B cell (primary cell): ENCODE measurements around the gene CCDC102A. TPM values are rescaled to one million over a fixed set of nuclear protein-coding genes. Genes with fewer than 3 reads are reported as not detected.

Experiments
- ATAC-seq: fragments of 200-7000 bp; cut with Tn5 transposase; one replicate; pipeline ENCODE4 v1.10.0; 2021; ENCODE audit warnings: low read depth, mild to moderate bottlenecking, moderate number of reproducible peaks, moderate library complexity
- CTCF ChIA-PET: fragments of 350-600 bp; sonication (Branson Sonifier 250); formaldehyde crosslinking; loops from one replicate; lab custom pipeline; 2021; ENCODE audit warnings: antibody characterized with exemption, inconsistent platforms; lab: Charles Lee
- POLR2A ChIA-PET: fragments of 350-600 bp; sonication (Branson Sonifier 250); formaldehyde crosslinking; loops from one replicate; lab custom pipeline; 2021; ENCODE audit warnings: antibody characterized with exemption; lab: Charles Lee
- DNase-seq: peaks from one replicate; pipeline ENCODE4 v3.0.0; 2013
- H2AFZ ChIP-seq: 2 replicates; pipeline ENCODE4 v1.6.1; 2012; ENCODE audit warnings: mild to moderate bottlenecking, low read depth, low read length; ENCODE audit not compliant: insufficient read depth, poor library complexity, severe bottlenecking
- H3K27ac ChIP-seq, 2 donors: 1 replicate in 1 of 2; 2 replicates in 1 of 2; pipeline ENCODE4 v1.5.1; 2012 to 2013; ENCODE audit warnings: low read length in 2 of 2, mild to moderate bottlenecking in 2 of 2, moderate library complexity in 1 of 2
- H3K27me3 ChIP-seq, 4 experiments: fragments of 200-600 bp in 1 of 4; sonication (generic) in 1 of 4; replicated peaks in 1 of 4; 1 replicate in 2 of 4; 2 replicates in 2 of 4; pipeline versions ENCODE4 v1.6.1 to v1.7.0; 2013 to 2016; ENCODE audit warnings: low read length in 3 of 4, mild to moderate bottlenecking in 2 of 4, mixed read lengths in 1 of 4, moderate library complexity in 1 of 4; ENCODE audit not compliant: insufficient read depth in 4 of 4, control insufficient read depth in 3 of 4; ENCODE audit errors: control extremely low read depth in 1 of 4
- H3K36me3 ChIP-seq, 2 experiments: replicated peaks in 1 of 2; 1 replicate in 1 of 2; 2 replicates in 1 of 2; pipeline versions ENCODE4 v1.6.1 to v1.7.1; 2013; ENCODE audit warnings: low read length in 1 of 2; ENCODE audit not compliant: insufficient read depth in 2 of 2, control insufficient read depth in 1 of 2; ENCODE audit errors: control extremely low read depth in 1 of 2, extremely low read depth in 1 of 2
- H3K4me1 ChIP-seq, 2 donors: fragments of 200-600 bp in 1 of 2; sonication (generic) in 1 of 2; 1 replicate in 1 of 2; 2 replicates in 1 of 2; pipeline versions ENCODE4 v1.5.1 to v1.6.1; 2013 to 2017; ENCODE audit warnings: low read length in 2 of 2; ENCODE audit not compliant: control insufficient read depth in 2 of 2, insufficient read depth in 2 of 2
- H3K4me2 ChIP-seq: replicated peaks from 2 replicates; pipeline ENCODE3; 2012; ENCODE audit warnings: mild to moderate bottlenecking, low read depth, low read length; ENCODE audit not compliant: poor library complexity, severe bottlenecking
- H3K4me3 ChIP-seq, 5 experiments: fragments of 200-600 bp in 1 of 5; sonication (generic) in 1 of 5; 1 replicate in 3 of 5; 2 replicates in 2 of 5; pipeline versions ENCODE4 v1.5.1 to v1.7.0; 2011 to 2016; ENCODE audit warnings: low read length in 4 of 5, mild to moderate bottlenecking in 4 of 5, low read depth in 2 of 5, control low read depth in 1 of 5, moderate library complexity in 1 of 5; ENCODE audit not compliant: insufficient read depth in 1 of 5; ENCODE audit errors: control extremely low read depth in 1 of 5, extremely low read depth in 1 of 5
- H3K79me2 ChIP-seq: fragments of 200-600 bp; sonication (generic); one replicate; pipeline ENCODE4 v1.6.0; 2016; ENCODE audit warnings: low read length; ENCODE audit not compliant: control insufficient read depth, insufficient read depth
- H3K9ac ChIP-seq: fragments of 200-600 bp; sonication (generic); 2 replicates; pipeline ENCODE4 v1.6.1; 2017; ENCODE audit warnings: mild to moderate bottlenecking, low read length, moderate library complexity
- H3K9me3 ChIP-seq, 3 donors: one replicate each; pipeline versions ENCODE4 v1.6.1 to v1.7.1; 2013; ENCODE audit warnings: low read length in 2 of 3; ENCODE audit not compliant: control insufficient read depth in 2 of 3, insufficient read depth in 1 of 3; ENCODE audit errors: control extremely low read depth in 1 of 3
- H4K20me1 ChIP-seq: 2 replicates; pipeline ENCODE4 v1.6.0; 2012; ENCODE audit warnings: mild to moderate bottlenecking, low read length; ENCODE audit not compliant: insufficient read depth, control insufficient read depth, poor library complexity, severe bottlenecking
- H3K27ac Mint-ChIP-seq: one replicate; pipeline ENCODE4 v1.8.0; 2021; ENCODE audit warnings: mixed read lengths
- H3K27me3 Mint-ChIP-seq: one replicate; pipeline ENCODE4 v1.8.0; 2021; ENCODE audit warnings: mixed read lengths
- H3K4me1 Mint-ChIP-seq: one replicate; pipeline ENCODE4 v1.8.0; 2021; ENCODE audit warnings: mixed read lengths
- H3K4me3 Mint-ChIP-seq: one replicate; pipeline ENCODE4 v1.8.0; 2021; ENCODE audit warnings: mixed read lengths
- H3K9me3 Mint-ChIP-seq: one replicate; pipeline ENCODE4 v1.8.0; 2022; ENCODE audit warnings: mixed read lengths; ENCODE audit not compliant: insufficient read depth
- CTCF ChIP-seq: fragments of 200-600 bp; IDR thresholded peaks from one replicate; pipeline ENCODE4 v1.8.0; 2022; ENCODE audit warnings: antibody characterized with exemption, mild to moderate bottlenecking
- EZH2 ChIP-seq: IDR thresholded peaks from 2 replicates; pipeline ENCODE4 v1.6.1; 2012; ENCODE audit warnings: borderline replicate concordance, low read depth, mild to moderate bottlenecking, moderate library complexity, low read length; ENCODE audit not compliant: insufficient read depth, poor library complexity, severe bottlenecking
- WGBS: methylation state at CpG from one replicate; pipeline ENCODE4 v1.1.5; 2013; ENCODE audit warnings: missing lambda C conversion rate; ENCODE audit not compliant: insufficient coverage; 5-methylcytosine and 5-hydroxymethylcytosine counted together
- intact Hi-C: fragments of 100-400 bp; cut with micrococcal nuclease; formaldehyde crosslinking; loops from one replicate; pipeline ENCODE4 v1.10.0; 2022
- polyA plus RNA-seq: library from polyadenylated mRNA; depleted of rRNA; stranded (reverse); fragments of >200 nt; gene quantifications from 2 replicates; pipeline ENCODE4 v1.2.3, GENCODE V29; 2012
- total RNA-seq, 2 donors: library from RNA; stranded (reverse); fragments of 120-200 nt in 1 of 2; gene quantifications; 1 replicate in 1 of 2; 2 replicates in 1 of 2; pipeline versions ENCODE4 v1.2.3 to v1.2.4, GENCODE V29; 2013 to 2022

CCDC102A gene
- total and polyA plus RNA-seq, 2 donors (not counting 1 experiment from before 2014, with no cell fraction given): 14.5 to 14.7 TPM

- H3K4me3 ChIP-seq: no peak overlapping the region
- no peak for DNase-seq
- no peak overlapping the region for H3K4me2 ChIP-seq
- WGBS: 96% methylated on average over 3 of the region's 3 CpGs
- H3K9me3 Mint-ChIP-seq: no peaks in the 10 kb centered on the region
- ChIA-PET POLR2A (no interaction called here), CTCF (interaction anchor here (1.3 to 7.8 kb wide), 6 partner anchors 11 to 98 kb away, joined by 3 to 111 read pairs (median 53); partner anchors contain the start of genes ADGRG5 and CCDC102A)
- H3K36me3 ChIP-seq: peaks cover 0 to 19% of the 10 kb centered on the region in 2 experiments
- no peaks in the 10 kb centered on the region for H4K20me1 ChIP-seq
- no peak for ATAC-seq
- intact Hi-C loops: no loop called here
- no peaks in the 10 kb centered on the region for H3K27me3 Mint-ChIP-seq
- no peak overlapping the region for H3K9ac ChIP-seq
- no peak overlapping the region for H3K27ac Mint-ChIP-seq
- H3K27me3 ChIP-seq: no peaks in the 10 kb centered on the region
- no peak overlapping the region for H3K4me3 Mint-ChIP-seq
- no peak overlapping the region for H2AFZ ChIP-seq
- peaks cover 11% of the 10 kb centered on the region for H3K4me1 Mint-ChIP-seq
- H3K27ac ChIP-seq: no peak overlapping the region
- H3K4me1 ChIP-seq: peaks cover 7 to 8% of the 10 kb centered on the region in 2 donors
- H3K79me2 ChIP-seq: peaks cover 8% of the 10 kb centered on the region
- no peaks in the 10 kb centered on the region for H3K9me3 ChIP-seq
- no peak for TF ChIP-seq CTCF
- TF ChIP-seq EZH2: no peak
These were observed 19.6 kb downstream of the CCDC102A start for GRCh38 chr16:57516773-57517172.

- no peaks in the 10 kb centered on the region for H4K20me1 ChIP-seq
- TF ChIP-seq EZH2: no peak
- TF ChIP-seq CTCF: no peak
- intact Hi-C loops: no loop called here
- DNase-seq (no peak), ATAC-seq (no peak)
- 97% methylated on average over 8 of the region's 10 CpGs for WGBS
- no peak overlapping the region for H3K4me3 Mint-ChIP-seq
- no peak overlapping the region for H2AFZ ChIP-seq
- no peak overlapping the region for H3K27ac Mint-ChIP-seq
- no peak overlapping the region for H3K27ac ChIP-seq
- no peak overlapping the region for H3K4me2 ChIP-seq
- H3K27me3 Mint-ChIP-seq: no peaks in the 10 kb centered on the region
- ChIA-PET POLR2A (no interaction called here), CTCF (interaction anchor here (1.3 to 7.8 kb wide), 5 partner anchors 11 to 98 kb away, joined by 4 to 111 read pairs (median 77); partner anchors contain the start of genes ADGRG5 and CCDC102A)
- peaks cover 11% of the 10 kb centered on the region for H3K4me1 Mint-ChIP-seq
- H3K79me2 ChIP-seq: peaks cover 8% of the 10 kb centered on the region
- H3K4me1 ChIP-seq: peaks cover 7% of the 10 kb centered on the region in 2 donors
- no peak overlapping the region for H3K4me3 ChIP-seq
- no peak overlapping the region for H3K9ac ChIP-seq
- H3K27me3 ChIP-seq: no peaks in the 10 kb centered on the region
- H3K36me3 ChIP-seq: peaks cover 0 to 19% of the 10 kb centered on the region in 2 experiments
- H3K9me3 Mint-ChIP-seq: no peaks in the 10 kb centered on the region
- no peaks in the 10 kb centered on the region for H3K9me3 ChIP-seq
These were observed 20.1 kb downstream of the CCDC102A start for GRCh38 chr16:57516176-57516725.
